Dermis microvascular lymphatic vessel endothelial cell (primary cell): Measurements from ENCODE around the gene AGXT2. TPM values are rescaled to one million over a fixed set of nuclear protein-coding genes. Genes with fewer than 3 reads are reported as not detected.
"Not testable (repeated sequence)": the region's sequence is repeated elsewhere in the genome, so short reads cannot be mapped to it uniquely, and the experiment has no call there.

Source experiments
- DNase-seq, 2 donors: peaks; one replicate each; pipeline versions ENCODE4 v3.0.0 to v3.0.0-alpha.2; 2010; ENCODE audit warnings: low read depth in 2 of 2
- total RNA-seq: library from RNA; depleted of rRNA; stranded (reverse); fragments of >200 nt; gene quantifications from 2 replicates; pipeline ENCODE4 v1.2.1, GENCODE V29; 2014

Gene AGXT2
- total RNA-seq, 1 donor from 2014 or later: not detected

DNA sequence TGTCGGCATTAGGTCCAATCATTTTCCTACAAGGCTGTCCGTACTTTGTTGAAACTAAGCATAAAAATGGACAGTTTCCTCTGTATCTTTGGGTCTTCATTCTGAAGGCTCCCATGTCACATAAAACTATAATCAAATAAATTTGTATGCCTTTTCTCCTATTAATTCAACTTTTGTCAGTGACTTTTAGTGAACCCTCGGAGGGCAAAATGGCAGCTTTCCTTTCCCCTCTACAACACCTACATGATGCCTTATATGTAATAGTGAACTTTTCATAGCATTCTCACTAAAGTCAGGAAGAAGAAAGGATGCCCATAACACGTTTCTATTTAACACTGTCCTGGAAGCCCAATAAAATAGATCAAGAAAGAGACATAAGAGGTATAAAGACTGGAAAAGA lies 5.1 kb upstream of the AGXT2 start:
- DNase-seq: no peak

DNA sequence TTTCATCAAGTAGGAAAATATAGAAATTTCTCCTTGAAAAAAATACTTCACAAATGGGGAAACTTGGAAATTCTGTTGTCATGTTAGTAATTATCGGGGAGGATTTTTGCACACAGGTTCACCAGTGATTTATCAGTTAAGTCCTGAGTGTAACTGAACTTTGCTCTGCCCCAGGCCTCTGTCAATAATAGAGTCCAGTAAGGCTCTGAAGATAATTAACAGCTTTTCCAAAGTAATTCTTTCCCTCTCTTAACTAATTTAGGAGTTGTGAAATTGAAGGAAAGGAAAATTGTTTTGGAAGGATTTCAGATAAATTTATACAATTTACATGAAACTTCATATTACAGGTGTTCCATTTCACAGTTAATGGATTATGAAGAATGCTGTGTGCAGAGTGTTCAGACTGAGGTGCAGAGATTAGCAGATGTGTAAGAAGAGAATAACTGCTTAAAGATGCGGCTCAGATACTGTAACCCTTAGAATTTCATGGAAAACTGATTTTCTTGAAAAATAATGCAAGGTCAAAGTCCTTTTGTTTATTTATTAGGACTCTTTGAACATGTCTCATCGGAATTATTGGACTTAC lies 2.9 kb upstream of the AGXT2 start:
- no peak for DNase-seq

DNA sequence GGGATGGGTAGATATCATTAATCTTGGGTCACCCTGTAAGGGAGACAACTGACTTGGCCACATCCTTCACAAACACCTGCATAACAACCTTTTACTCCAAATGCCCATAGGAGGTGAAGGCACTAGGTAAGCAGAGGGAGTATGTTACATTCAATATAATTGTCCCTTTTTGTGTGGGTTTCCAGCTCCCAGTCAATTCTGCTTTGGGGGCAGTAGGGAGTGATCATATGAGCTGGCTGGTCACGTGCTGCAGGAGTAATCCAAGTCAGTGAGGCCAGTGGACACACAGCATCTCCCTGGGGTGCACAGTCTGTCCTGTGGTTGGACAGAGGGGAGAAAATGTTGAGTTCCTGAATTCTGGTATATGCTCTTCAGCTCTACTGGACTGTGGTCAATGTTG lies 1.2 kb upstream of the AGXT2 start:
- DNase-seq: no peak

- no peak for DNase-seq
Observed at GRCh38 chr5:35046774-35047173, 975 bp downstream of the AGXT2 start.

DNA sequence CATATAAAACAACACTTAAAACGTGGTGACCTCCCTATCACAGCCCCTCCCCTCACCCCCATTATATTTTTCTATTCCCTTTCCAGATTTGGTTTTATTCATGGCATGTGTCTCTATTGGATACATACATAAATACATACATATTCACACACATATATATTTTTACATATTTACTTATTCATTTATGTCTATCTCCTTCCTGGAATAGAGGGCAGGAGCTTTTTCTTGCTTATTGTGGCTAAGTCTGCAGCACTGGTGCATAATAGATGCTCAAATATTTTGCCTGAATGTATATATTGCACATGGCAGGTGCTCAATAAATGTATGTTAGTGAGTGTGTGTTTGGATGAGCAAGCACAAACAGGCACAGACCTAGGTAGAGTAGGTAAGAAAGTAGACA lies 2.5 kb downstream of the AGXT2 start:
- no peak for DNase-seq

DNA sequence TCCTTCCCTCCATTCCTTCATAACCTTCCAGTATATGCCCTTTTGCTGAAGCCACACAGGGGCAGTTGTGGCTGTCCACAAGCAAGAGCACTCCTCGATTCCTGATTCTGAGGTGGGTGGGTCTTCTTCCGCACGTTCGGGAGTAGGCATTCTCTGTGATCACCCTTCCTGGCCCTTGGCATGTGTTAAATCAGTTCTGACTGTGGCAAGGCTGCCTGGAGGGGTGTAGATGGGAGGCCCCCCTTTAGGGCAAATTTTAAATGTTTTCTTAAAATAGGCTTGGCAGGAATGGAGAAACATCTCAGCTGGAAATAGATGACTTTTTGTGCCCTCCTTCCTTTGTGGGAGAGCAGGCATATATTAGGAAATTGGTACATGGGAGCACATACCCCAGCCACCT lies 3.1 kb downstream of the AGXT2 start:
- no peak for DNase-seq

DNA sequence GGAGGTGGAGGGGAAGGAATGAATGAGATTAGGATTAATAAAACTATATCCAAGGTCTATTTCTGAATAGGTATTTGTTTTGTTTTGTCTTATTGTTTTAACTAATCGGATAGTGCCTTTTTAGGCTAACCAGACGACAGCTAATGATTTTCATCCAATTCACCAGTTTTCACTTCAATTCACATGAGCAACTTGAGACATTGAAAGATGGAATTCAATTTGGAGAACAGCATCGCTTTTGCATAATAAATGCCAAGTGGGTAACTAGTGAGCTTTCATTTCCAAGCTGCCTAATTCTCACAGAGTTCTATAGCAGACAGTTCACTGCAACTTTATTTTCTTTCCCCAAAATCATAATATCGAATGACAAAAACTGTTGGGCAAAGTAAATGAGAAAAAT lies 5.0 kb downstream of the AGXT2 start:
- no peak for DNase-seq

DNA sequence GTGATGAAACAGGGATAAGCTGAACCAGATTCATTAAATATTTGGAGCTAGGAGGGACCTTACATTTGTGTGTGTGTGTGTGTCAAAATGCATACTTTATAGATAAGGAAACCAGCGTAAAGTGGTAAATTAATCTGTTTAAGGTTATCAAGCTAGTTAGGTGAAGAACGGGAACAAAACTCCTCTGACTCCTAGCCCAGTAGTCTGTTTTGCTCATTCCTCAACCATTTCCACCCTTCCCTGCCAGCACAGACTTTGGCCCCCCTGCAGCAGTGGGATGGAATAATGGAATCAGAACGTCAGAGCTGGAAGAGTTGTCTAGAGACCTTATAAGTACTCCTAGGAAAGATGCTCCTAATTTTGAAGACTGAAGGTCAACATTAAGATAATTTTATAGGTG lies 6.5 kb downstream of the AGXT2 start:
- no peak for DNase-seq

DNA sequence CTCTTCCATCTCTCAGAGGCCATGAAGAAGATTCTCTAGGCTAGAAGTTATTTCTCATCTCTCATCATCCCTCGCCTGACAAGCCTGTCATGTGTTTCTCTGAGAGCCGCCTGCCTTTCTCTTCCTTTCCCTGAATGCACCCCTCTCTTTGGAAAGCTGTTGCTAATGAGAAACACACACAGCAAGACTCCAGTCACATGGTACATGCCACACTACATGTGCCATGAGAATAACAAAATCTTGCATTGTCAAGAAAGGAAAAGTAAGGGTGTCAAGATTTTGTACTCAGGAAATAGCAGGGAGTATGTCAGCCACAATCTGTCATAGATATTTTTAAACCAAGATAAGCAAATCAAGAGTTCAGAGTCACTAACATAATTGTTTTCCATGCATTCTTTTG lies 8.9 kb downstream of the AGXT2 start:
- DNase-seq: no peak

DNA sequence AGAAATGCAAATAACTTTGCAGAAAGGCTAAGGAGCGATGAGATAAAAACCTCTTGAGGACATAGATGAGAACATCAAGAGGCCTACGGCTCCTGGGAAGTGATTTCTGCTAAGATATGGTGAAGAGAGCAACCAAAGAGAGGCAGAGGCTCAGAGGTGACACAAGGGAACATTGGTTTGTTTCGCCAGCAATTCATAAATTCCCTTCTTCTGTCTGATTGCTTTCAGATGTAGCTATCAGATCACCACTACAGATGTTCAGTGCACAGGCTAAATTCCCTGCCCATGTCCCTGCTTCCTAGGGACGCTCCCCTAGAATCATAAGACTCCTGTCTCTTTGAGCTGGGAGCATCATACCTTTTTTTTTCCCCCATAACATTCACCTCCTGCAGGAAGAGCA lies 11.2 kb downstream of the AGXT2 start:
- DNase-seq: no peak

GRCh38 chr5:35035929-35036328 lies 11.8 kb downstream of the AGXT2 start:
- not testable (repeated sequence) for DNase-seq

GRCh38 chr5:35035271-35035670 lies 12.5 kb downstream of the AGXT2 start:
- no peak for DNase-seq

GRCh38 chr5:35032356-35032755 lies 15.4 kb downstream of the AGXT2 start:
- no peak for DNase-seq

- DNase-seq: no peak
Observed at GRCh38 chr5:35031276-35031675, 16.5 kb downstream of the AGXT2 start.

DNA sequence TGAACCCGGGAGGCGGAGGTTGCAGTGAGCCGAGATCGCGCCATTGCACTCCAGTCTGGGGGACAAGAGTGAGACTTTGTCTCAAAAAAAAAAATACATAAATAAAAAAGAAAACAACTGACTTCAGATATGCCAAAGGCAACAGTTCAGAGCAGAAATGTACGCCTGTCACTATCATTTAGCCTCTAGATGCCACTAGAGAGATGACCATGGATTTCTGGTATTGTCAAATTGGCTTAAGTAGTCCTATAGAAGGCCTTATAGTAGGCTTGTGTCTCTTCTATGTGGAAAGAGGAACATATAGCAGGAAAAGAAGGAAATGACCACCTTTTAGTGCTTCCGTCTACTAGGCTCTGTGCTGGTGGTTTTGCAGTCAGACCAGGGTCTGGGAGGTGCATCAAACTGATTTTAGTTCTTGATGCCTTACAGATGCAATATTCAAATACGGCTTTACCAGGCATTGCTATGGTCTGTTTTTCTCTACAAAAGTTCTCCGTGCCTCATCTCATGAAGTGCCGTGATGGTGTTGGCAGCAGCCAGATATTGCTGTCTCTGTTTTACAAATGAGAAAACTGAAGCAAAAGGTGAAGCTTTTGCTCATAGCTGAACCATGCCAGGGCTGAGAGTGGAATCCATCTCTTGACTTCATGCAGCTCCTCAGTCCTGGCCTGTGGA lies 17.2 kb downstream of the AGXT2 start:
- no peak for DNase-seq

DNA sequence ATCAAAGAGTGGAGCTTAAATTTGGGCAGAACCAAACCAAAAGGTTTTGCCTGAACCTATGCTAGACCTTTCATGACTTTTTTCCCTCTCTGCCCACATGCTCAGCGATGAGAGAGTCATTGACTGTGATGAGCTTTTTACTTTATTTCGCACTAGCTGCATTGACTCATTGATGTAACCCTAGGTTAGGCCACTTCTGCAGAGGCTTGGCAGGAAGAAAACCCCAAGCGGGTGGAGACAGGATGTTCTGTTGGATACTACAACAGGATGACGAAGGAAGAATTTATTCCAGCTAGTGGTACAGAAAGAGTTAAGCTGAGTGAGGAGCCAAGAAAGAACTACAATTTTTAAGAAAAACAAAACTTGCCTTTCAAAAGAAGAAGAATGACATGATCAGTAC lies 18.4 kb downstream of the AGXT2 start:
- DNase-seq: no peak

GRCh38 chr5:35026941-35027340 lies 20.8 kb downstream of the AGXT2 start:
- DNase-seq: no peak

DNA sequence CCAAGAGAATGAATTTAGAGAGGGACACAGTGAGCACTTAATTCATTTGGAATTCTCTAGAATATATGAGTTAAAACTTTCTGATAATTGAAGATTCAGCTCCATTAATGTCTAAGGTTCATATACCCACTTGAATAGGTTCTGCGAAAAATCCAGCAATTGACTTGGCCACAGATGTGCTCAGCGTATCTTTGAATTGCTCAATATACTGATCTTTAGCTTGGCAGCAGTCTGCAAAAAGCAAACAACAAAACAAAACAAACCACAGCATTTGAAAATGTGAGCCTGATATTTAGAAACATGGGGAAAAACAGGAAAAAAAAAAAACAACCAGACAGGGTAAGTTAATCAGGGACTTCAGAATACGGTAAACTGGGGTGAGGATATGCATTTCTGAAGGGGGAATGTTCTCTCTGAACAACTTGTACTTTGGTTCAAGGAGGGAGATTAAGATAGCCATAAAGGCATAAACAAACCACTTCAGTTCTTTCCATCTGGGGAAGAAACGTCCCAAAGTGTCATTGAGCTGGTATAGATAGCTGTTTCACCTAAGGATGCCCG lies 21.4 kb downstream of the AGXT2 start:
- no peak for DNase-seq

- no peak for DNase-seq
Observed at GRCh38 chr5:35024911-35025510, 22.7 kb downstream of the AGXT2 start.

- no peak for DNase-seq
Observed at GRCh38 chr5:35023391-35024178, 24.2 kb downstream of the AGXT2 start.

- DNase-seq: no peak
Observed at GRCh38 chr5:35016174-35017051, 31.3 kb downstream of the AGXT2 start.
